Measurements from ENCODE around the gene SPSB4.

DNA sequence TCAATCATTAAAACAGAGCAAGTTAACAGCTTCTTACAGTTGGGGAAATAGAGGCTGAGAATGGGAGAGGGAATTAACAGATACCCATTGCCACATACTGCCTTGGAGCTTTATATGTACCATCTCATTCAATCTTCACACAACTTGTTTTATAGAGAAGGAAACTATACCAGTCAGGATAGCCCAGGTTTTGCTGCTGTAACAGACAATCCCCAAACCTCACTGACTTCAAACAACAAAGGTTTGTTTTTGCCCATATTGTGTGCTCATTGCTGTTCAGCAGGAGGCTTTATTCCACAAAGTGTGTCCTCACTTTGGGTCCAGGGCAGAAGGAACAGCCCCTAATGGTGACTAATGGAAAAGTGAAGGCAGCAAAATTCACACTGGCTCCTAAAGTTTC, 59.2 kb downstream of the SPSB4 start:
- TF ChIP-seq ZNF468 (CRISPR knock-in tag; IDR thresholded peaks at IDR 0.05), result no peak
- no peak for TF ChIP-seq EZH2 (conservative IDR thresholded peaks at IDR 0.05; ENCODE audit: low read depth, low read length)
- TF ChIP-seq, protein P1, sequence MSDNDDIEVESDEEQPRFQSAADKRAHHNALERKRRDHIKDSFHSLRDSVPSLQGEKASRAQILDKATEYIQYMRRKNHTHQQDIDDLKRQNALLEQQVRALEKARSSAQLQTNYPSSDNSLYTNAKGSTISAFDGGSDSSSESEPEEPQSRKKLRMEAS (IDR thresholded peaks at IDR 0.05), result no peak
- TF ChIP-seq, protein P2, sequence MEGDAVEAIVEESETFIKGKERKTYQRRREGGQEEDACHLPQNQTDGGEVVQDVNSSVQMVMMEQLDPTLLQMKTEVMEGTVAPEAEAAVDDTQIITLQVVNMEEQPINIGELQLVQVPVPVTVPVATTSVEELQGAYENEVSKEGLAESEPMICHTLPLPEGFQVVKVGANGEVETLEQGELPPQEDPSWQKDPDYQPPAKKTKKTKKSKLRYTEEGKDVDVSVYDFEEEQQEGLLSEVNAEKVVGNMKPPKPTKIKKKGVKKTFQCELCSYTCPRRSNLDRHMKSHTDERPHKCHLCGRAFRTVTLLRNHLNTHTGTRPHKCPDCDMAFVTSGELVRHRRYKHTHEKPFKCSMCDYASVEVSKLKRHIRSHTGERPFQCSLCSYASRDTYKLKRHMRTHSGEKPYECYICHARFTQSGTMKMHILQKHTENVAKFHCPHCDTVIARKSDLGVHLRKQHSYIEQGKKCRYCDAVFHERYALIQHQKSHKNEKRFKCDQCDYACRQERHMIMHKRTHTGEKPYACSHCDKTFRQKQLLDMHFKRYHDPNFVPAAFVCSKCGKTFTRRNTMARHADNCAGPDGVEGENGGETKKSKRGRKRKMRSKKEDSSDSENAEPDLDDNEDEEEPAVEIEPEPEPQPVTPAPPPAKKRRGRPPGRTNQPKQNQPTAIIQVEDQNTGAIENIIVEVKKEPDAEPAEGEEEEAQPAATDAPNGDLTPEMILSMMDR (CRISPR knock-in tag; IDR thresholded peaks at IDR 0.05), result no peak
